ENCODE results near the gene CADPS.

GRCh38 chr3:62569609-62570008, 305.6 kb downstream of the CADPS start:
- TF ChIP-seq POLR2A (IDR thresholded peaks at IDR 0.05) (no peak), CTCF (IDR thresholded peaks at IDR 0.05) (no peak)
